GM18505 (cell line): ENCODE results near the gene SVEP1.

ENCODE experiments used
- ATAC-seq: cut with Tn5 transposase; IDR thresholded peaks from one replicate; pipeline ENCODE4 v1.9.1; 2021; ENCODE audit not compliant: unreplicated experiment
- POLR2A ChIP-seq: IDR thresholded peaks from 4 replicates; pipeline ENCODE4 v1.6.1; 2011; ENCODE audit warnings: borderline replicate concordance; ENCODE audit not compliant: insufficient read depth, insufficient read length; ENCODE audit errors: extremely low read depth

The SVEP1 gene

GRCh38 chr9:110476251-110476650 lies 103.3 kb downstream of the SVEP1 start:
- TF ChIP-seq POLR2A = no peak
- no peak for ATAC-seq

DNA sequence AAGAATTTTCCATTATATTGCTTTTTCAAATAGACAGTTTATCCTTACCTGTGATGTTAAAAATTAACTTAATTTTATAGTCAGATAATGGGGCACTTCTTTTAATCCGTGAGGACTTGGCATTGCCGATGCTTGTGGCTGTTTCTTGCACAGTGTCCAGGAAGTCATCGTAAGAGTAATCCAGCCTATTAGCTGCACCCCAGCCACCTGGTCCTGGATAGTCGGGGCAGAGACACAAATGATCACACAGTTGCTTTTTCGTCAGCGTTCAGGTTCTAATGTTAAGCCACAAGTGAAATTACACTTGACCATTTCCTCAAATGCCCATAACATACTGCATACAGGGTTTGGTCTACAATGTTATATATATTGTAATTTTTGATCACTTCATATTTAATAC lies 107.4 kb downstream of the SVEP1 start:
- no peak for ATAC-seq
- no peak for TF ChIP-seq POLR2A

GRCh38 chr9:110468950-110469349 lies 110.6 kb downstream of the SVEP1 start:
- TF ChIP-seq POLR2A = no peak
- ATAC-seq = no peak

- no peak for TF ChIP-seq POLR2A
- ATAC-seq = no peak
These were observed 114.4 kb downstream of the SVEP1 start for GRCh38 chr9:110465190-110465589.

- no peak for TF ChIP-seq POLR2A
- ATAC-seq = no peak
These were observed 115.2 kb downstream of the SVEP1 start for GRCh38 chr9:110464321-110464720.

- no peak for ATAC-seq
- TF ChIP-seq POLR2A = no peak
These were observed 116.0 kb downstream of the SVEP1 start for GRCh38 chr9:110463499-110463898.

DNA sequence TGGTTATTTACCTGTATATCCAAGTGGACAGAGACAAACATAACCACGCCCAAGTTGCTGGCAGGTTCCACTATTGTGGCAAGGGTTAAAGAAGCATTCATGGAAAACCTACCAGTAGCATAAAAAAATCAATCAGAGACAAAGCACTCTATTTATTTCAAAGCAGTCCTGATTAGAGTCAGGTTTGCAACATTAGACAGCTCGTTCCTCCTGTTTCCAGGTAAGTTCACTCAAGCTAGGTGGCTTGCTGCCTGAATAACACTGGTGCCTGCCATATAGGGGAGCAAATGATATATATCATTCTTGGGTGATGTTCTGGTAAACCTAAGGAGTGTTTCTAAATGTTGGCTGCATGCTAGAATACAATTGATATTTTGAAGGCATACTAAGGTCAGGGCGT lies 122.3 kb downstream of the SVEP1 start:
- ATAC-seq = no peak

DNA sequence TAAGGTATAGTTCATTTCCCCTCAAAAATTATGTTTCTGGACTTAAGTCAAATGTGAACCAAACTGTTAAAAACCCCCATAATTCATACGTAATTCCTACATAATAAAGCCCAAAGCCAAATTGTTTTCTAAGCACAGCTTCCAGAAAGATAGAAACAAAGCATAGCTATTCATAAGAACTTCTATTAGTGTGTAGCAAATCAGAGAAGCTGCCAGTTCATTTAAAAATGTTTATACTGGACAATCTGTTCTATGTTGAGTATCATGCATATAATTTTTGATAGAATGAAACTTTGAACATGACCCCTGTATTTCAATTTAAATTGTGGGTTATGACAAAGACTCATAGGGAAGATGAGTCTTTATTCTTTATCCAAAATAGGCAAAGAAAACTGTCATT lies 122.9 kb downstream of the SVEP1 start:
- no peak for ATAC-seq
- TF ChIP-seq POLR2A = no peak

More for the DNA sequence above, 122.3 kb downstream of the SVEP1 start:
- TF ChIP-seq POLR2A = no peak

DNA sequence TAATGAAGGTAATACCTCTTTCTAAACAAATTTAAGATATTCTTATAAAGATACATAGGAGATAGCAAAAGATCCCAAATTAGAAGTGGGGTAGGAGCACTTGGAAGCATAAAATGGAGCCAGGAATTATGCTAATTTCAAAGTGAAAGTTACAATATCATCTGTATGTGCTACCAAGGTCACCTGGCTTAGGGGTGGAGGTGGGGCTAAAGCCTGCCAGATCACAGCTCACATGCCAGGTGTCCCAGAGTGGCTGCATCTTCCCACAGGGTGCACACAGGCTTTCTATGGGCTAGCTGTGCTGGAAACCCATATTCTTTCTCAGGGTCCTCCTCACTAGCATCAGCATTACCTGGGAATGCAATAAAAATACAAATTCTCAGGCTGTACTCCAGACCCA lies 123.7 kb downstream of the SVEP1 start:
- no peak for TF ChIP-seq POLR2A
- no peak for ATAC-seq

GRCh38 chr9:110452227-110452801 lies 127.2 kb downstream of the SVEP1 start:
- no peak for TF ChIP-seq POLR2A
- no peak for ATAC-seq

DNA sequence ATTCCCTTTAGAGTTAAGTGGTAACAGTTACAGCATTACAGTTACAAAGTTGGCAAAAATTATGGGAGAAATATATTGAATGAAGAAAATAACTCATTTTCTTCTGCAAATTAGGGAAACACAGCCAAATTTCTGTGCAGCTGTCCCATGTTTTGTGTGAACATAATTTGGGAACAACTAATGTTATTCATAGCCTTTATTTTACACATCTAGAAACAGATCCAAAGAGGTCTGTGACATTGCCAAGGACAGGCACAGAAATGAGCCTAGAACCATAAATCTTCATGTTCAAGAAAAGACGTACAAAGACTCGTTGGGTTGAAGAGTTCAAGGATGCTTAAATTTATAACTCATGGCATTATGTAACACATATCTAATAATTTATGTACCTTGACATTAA lies 127.8 kb downstream of the SVEP1 start:
- ATAC-seq = no peak
- TF ChIP-seq POLR2A = no peak

GRCh38 chr9:110447476-110447875 lies 132.1 kb downstream of the SVEP1 start:
- ATAC-seq = no peak
- no peak for TF ChIP-seq POLR2A

DNA sequence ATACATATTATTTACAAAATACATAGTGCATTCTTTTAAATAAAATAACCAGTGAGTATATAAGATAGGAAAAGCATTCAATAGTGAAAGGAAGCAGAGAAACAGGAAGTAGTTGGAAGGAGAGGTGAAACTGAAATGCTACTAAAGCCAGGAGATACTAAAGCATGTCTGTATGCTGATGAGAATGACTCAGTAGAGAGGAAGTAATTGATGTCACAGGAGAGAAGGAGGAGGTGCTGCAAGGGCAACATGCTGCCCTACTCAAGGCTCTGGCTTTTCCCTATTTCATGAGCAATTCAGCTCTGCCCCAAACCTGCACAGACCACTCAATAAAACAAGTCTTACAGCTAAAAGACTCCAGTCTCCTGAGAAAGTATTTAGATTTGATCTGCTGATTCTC lies 133.4 kb downstream of the SVEP1 start:
- TF ChIP-seq POLR2A = no peak
- no peak for ATAC-seq

DNA sequence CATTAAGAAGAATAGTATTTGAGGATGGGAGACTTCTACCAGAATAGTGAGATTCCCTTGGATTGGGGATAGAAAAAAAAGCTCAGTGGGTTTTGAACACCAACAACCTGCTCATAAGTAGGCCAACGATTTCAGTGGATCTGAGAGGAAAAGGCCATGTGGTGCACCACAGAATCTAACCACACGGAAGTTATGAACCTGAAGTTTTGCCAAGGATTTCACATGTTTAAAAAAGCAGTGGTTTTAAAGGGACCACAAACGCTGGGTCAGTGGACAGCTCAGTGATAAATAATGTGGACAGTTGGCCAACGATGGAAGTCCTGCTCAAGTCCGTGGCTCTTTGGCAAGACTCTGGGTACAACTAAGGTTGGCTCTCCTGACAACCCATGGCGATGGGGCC lies 134.6 kb downstream of the SVEP1 start:
- no peak for ATAC-seq
- TF ChIP-seq POLR2A = no peak

- TF ChIP-seq POLR2A = no peak
- no peak for ATAC-seq
These were observed 135.7 kb downstream of the SVEP1 start for GRCh38 chr9:110443866-110444220.
